Prostate gland (tissue), 2 donors: ENCODE data around the gene SHF.

Experiments used
- POLR2A ChIP-seq: fragments of 450-650 bp; IDR thresholded peaks from one replicate; pipeline ENCODE4 v1.6.1; 2016; ENCODE audit warnings: antibody characterized with exemption, mild to moderate bottlenecking
- POLR2AphosphoS5 ChIP-seq: sonication (generic); formaldehyde crosslinking; IDR thresholded peaks from one replicate; pipeline ENCODE4 v1.6.1; 2017; ENCODE audit warnings: antibody characterized with exemption
- TF ChIP-seq, protein P1 (sequence below), 4 experiments: fragments of 200-600 bp in 2 of 4; fragments of 450-650 bp in 2 of 4; sonication (generic) in 2 of 4; IDR thresholded peaks; 1 replicate in 3 of 4; 2 replicates in 1 of 4; pipeline ENCODE4 v1.5.1; 2016 to 2019; ENCODE audit warnings: antibody characterized with exemption in 4 of 4, mild to moderate bottlenecking in 2 of 4, moderate library complexity in 2 of 4

DNA sequence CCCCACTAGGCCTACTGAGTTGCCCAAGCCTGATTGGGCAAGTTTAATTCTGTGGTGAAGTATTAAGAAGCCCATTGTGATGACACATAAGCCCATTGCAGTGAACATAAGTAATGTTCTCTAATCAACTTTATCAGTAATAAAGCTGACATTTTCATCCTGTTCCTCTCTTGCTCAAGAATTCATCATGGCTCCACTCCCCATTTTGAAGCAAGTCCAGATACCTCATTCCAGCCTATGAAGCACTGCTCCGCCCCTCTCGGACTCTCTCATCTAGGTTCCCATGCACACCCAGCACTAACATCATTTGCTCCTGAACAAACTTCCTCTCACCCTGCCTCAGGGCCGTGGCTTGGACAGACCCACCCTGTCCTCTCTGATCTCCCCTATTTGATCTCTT lies 10.5 kb downstream of the SHF start:
- TF ChIP-seq, protein P1, sequence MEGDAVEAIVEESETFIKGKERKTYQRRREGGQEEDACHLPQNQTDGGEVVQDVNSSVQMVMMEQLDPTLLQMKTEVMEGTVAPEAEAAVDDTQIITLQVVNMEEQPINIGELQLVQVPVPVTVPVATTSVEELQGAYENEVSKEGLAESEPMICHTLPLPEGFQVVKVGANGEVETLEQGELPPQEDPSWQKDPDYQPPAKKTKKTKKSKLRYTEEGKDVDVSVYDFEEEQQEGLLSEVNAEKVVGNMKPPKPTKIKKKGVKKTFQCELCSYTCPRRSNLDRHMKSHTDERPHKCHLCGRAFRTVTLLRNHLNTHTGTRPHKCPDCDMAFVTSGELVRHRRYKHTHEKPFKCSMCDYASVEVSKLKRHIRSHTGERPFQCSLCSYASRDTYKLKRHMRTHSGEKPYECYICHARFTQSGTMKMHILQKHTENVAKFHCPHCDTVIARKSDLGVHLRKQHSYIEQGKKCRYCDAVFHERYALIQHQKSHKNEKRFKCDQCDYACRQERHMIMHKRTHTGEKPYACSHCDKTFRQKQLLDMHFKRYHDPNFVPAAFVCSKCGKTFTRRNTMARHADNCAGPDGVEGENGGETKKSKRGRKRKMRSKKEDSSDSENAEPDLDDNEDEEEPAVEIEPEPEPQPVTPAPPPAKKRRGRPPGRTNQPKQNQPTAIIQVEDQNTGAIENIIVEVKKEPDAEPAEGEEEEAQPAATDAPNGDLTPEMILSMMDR (IDR thresholded peaks at IDR 0.05) = no peak
- TF ChIP-seq POLR2A = no peak
- no peak for TF ChIP-seq POLR2AphosphoS5
